Fibroblast of lung (primary cell): Measurements from ENCODE around the gene ARHGAP36. TPM values are rescaled to one million over a fixed set of nuclear protein-coding genes. Genes with fewer than 3 reads are reported as not detected.

Experiments used
- DNase-seq, 2 donors: peaks; one replicate each; pipeline versions ENCODE4 v3.0.0 to v3.0.0-alpha.2; 2010; ENCODE audit warnings: low read depth in 2 of 2
- H2AFZ ChIP-seq: 2 replicates; pipeline ENCODE4 v1.5.1; 2012; ENCODE audit warnings: low read length, control low read depth, inconsistent platforms
- H3K27ac ChIP-seq: 2 replicates; pipeline ENCODE4 v1.5.1; 2011; ENCODE audit warnings: low read length, control low read depth; ENCODE audit not compliant: insufficient read depth
- H3K27me3 ChIP-seq: 2 replicates; pipeline ENCODE4 v1.5.1; 2011; ENCODE audit warnings: mild to moderate bottlenecking, low read length; ENCODE audit not compliant: control insufficient read depth, insufficient read depth
- H3K36me3 ChIP-seq: 2 replicates; pipeline ENCODE4 v1.5.1; 2011; ENCODE audit warnings: low read length; ENCODE audit not compliant: control insufficient read depth, insufficient read depth
- H3K4me1 ChIP-seq: 2 replicates; pipeline ENCODE4 v1.5.1; 2011; ENCODE audit warnings: low read length; ENCODE audit not compliant: control insufficient read depth, insufficient read depth; ENCODE audit errors: extremely low read depth
- H3K4me2 ChIP-seq: 2 replicates; pipeline ENCODE4 v1.5.1; 2011; ENCODE audit warnings: low read length, control low read depth; ENCODE audit not compliant: insufficient read depth; ENCODE audit errors: extremely low read depth
- H3K4me3 ChIP-seq, 4 experiments: fragments of 200-600 bp in 1 of 4; sonication (generic) in 1 of 4; replicated peaks in 1 of 4; 2 replicates each; pipeline ENCODE4 v1.5.1; 2011 to 2016; ENCODE audit warnings: low read length in 4 of 4, low read depth in 3 of 4, mild to moderate bottlenecking in 3 of 4, control low read depth in 2 of 4, inconsistent platforms in 1 of 4, mixed read lengths in 1 of 4; ENCODE audit not compliant: insufficient read depth in 1 of 4; ENCODE audit errors: control extremely low read depth in 1 of 4
- H3K79me2 ChIP-seq: 2 replicates; pipeline ENCODE4 v1.5.1; 2012; ENCODE audit warnings: mild to moderate bottlenecking, low read length, inconsistent platforms; ENCODE audit not compliant: control insufficient read depth, insufficient read depth
- H3K9ac ChIP-seq: 2 replicates; pipeline ENCODE4 v1.5.1; 2011; ENCODE audit warnings: mild to moderate bottlenecking, low read length, control low read depth; ENCODE audit not compliant: insufficient read depth
- H3K9me3 ChIP-seq: 2 replicates; pipeline ENCODE4 v1.5.1; 2012; ENCODE audit warnings: low read depth, low read length; ENCODE audit not compliant: control insufficient read depth, insufficient read depth
- H4K20me1 ChIP-seq: 2 replicates; pipeline ENCODE4 v1.5.1; 2011; ENCODE audit warnings: low read length; ENCODE audit not compliant: control insufficient read depth, insufficient read depth; ENCODE audit errors: extremely low read depth
- CTCF ChIP-seq, 2 donors: IDR thresholded peaks in 1 of 2; conservative IDR thresholded peaks in 1 of 2; 1 replicate in 1 of 2; 2 replicates in 1 of 2; pipeline ENCODE4 v1.5.1; 2011 to 2012; ENCODE audit warnings: low read length in 2 of 2, control low read depth in 1 of 2, inconsistent platforms in 1 of 2, low read depth in 1 of 2, mild to moderate bottlenecking in 1 of 2
- EZH2 ChIP-seq: IDR thresholded peaks from 2 replicates; pipeline ENCODE4 v1.5.1; 2012; ENCODE audit warnings: low read length, control low read depth, mild to moderate bottlenecking; ENCODE audit errors: missing control alignments
- polyA plus RNA-seq, 2 donors: library from polyadenylated mRNA; depleted of rRNA in 1 of 2; stranded (reverse) in 1 of 2; unstranded in 1 of 2; fragments of >200 nt; gene quantifications; 2 replicates each; pipeline ENCODE4 v1.2.1, GENCODE V29; 2011 to 2012; ENCODE audit warnings: missing spikeins in 1 of 2
- total RNA-seq: library from RNA; depleted of rRNA; stranded (reverse); fragments of >200 nt; gene quantifications from 2 replicates; pipeline ENCODE4 v1.2.1, GENCODE V29; 2014

The ARHGAP36 gene
- total and polyA plus RNA-seq, 2 donors (not counting 1 experiment from before 2014, with no cell fraction given) = not detected

- H3K36me3 ChIP-seq = no peaks in the 10 kb centered on the region
- H2AFZ ChIP-seq = no peak overlapping the region
- no peaks in the 10 kb centered on the region for H3K4me1 ChIP-seq
- H3K27me3 ChIP-seq = no peaks in the 10 kb centered on the region
- H3K4me2 ChIP-seq = no peak overlapping the region
- no peaks in the 10 kb centered on the region for H3K79me2 ChIP-seq
- no peaks in the 10 kb centered on the region for H3K9me3 ChIP-seq
- H3K4me3 ChIP-seq = no peak overlapping the region
- no peak overlapping the region for H3K27ac ChIP-seq
- DNase-seq = no peak
- H3K9ac ChIP-seq = no peak overlapping the region
- no peak for TF ChIP-seq CTCF (conservative IDR thresholded peaks at IDR 0.05 in 1 of 2, IDR thresholded peaks at IDR 0.05 in 1 of 2; ENCODE audit: low read depth in 1 of 2, low read length in 2 of 2)
- no peak for TF ChIP-seq EZH2
- H4K20me1 ChIP-seq = no peaks in the 10 kb centered on the region
Measured at GRCh38 chrX:131057706-131058105, 440 bp upstream of the ARHGAP36 start.

- Histone ChIP-seq H3K36me3 (no peaks in the 10 kb centered on the region), H3K27me3 (no peaks in the 10 kb centered on the region), H3K9me3 (no peaks in the 10 kb centered on the region), H4K20me1 (no peaks in the 10 kb centered on the region), H3K79me2 (no peaks in the 10 kb centered on the region), H2AFZ (no peak overlapping the region), H3K9ac (no peak overlapping the region), H3K27ac (no peak overlapping the region), H3K4me2 (no peak overlapping the region), H3K4me3 (no peak overlapping the region), H3K4me1 (no peaks in the 10 kb centered on the region)
- no peak for TF ChIP-seq CTCF (conservative IDR thresholded peaks at IDR 0.05 in 1 of 2, IDR thresholded peaks at IDR 0.05 in 1 of 2; ENCODE audit: low read depth in 1 of 2, low read length in 2 of 2)
- TF ChIP-seq EZH2 = no peak
- DNase-seq = no peak
Measured at GRCh38 chrX:131059246-131059645, 1.1 kb downstream of the ARHGAP36 start.

- Histone ChIP-seq H3K4me3 (no peak overlapping the region), H4K20me1 (no peaks in the 10 kb centered on the region), H3K9ac (no peak overlapping the region), H3K4me1 (no peaks in the 10 kb centered on the region), H3K4me2 (no peak overlapping the region), H3K36me3 (no peaks in the 10 kb centered on the region), H3K27ac (no peak overlapping the region), H3K27me3 (no peaks in the 10 kb centered on the region), H3K79me2 (no peaks in the 10 kb centered on the region), H3K9me3 (no peaks in the 10 kb centered on the region), H2AFZ (no peak overlapping the region)
- no peak for DNase-seq
- no peak for TF ChIP-seq CTCF (conservative IDR thresholded peaks at IDR 0.05 in 1 of 2, IDR thresholded peaks at IDR 0.05 in 1 of 2; ENCODE audit: low read depth in 1 of 2, low read length in 2 of 2)
- no peak for TF ChIP-seq EZH2
Measured at GRCh38 chrX:131060147-131060546, 2.0 kb downstream of the ARHGAP36 start.
